Measurements from ENCODE around the gene P2RY1.
"Not testable (repeated sequence)": the region's sequence is repeated elsewhere in the genome, so short reads cannot be mapped to it uniquely, and the experiment has no call there.

The P2RY1 gene

DNA sequence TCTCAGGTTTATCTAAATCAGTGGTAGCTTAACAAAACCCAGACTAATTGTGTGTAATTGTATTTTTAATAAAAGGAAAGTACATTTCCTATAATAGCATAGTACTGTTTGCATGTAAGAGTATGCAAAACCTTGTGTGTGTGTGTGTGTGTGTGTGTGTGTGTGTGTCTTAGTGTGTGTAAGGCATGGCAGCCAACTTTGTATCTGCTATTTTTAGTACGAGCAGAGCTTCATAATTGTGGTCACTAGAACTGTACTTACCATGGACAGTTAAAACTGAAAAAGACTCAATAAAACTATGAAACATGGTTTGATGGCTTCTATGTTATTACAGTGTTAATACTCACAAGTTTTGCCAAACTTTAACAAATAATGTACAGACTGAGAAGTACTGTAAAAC lies 6.2 kb downstream of the P2RY1 start:
- no peak for DNase-seq

DNA sequence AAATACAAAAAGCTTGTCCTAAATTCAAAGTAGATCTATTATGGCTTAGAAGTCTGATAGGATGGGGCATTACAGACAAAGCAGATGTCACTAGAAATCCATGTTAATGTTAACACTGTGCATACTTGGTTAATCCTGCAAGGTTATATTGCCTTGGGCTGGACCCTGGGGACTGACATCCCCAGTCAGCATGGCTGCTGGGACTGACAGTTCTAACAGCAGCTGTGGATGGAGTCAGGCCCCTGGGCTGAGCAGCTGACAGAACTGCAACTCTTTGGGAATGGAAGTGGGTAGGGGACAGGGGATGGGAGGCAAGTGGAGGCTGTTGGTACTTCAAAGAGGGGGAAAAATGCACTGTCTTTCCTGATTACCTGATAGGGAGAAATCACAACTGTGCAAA lies 7.5 kb downstream of the P2RY1 start:
- DNase-seq, result no peak

DNA sequence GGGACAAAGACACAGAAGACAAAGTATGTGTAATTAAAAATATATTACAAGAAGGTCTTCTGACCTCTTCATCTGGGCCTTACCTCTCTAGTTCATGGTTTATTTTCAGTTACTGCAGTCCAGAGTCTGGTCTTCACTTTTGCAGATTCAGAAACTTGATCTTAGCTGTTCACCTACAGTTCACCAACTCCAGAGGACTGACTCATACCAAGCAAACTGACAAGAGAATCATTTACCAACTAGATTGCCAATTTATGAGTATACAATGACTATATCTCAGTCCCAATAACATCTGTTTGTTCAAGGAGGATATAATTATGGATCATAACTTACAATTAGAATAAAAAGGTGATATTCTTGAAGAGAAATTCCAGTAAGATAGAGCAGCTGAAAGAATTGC lies 9.0 kb downstream of the P2RY1 start:
- no peak for DNase-seq

DNA sequence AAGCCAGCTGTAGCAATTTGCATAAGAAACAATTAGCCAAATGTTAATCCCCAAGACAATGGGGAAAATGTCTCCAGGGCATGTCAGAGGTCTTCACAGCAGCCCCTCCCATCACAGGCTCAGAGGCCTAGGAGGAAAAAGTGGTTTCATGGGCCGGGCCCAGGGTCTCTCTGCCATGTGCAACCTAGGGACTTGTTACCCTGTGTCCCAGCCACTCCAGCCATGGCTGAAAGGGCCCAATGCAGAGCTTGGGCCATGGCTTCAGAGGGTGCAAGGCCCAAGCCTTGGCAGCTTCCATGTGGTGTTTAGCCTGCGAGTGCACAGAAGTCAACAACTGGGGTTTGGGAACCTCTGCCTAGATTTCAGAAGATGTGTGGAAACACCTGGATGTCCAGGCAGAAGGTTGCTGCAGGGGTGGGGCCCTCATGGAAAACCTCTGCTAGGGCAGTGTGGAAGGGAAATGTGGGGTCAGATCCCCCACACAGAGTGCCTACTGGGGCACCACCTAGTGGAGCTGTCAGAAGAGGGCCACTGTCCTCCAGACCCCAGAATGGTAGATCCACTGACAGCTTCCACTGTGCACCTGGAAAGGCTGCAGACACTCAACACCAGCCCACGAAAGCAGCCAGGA lies 11.8 kb downstream of the P2RY1 start:
- DNase-seq, result not testable (repeated sequence)

GRCh38 chr3:152847599-152847998 lies 12.7 kb downstream of the P2RY1 start:
- not testable (repeated sequence) for DNase-seq

DNA sequence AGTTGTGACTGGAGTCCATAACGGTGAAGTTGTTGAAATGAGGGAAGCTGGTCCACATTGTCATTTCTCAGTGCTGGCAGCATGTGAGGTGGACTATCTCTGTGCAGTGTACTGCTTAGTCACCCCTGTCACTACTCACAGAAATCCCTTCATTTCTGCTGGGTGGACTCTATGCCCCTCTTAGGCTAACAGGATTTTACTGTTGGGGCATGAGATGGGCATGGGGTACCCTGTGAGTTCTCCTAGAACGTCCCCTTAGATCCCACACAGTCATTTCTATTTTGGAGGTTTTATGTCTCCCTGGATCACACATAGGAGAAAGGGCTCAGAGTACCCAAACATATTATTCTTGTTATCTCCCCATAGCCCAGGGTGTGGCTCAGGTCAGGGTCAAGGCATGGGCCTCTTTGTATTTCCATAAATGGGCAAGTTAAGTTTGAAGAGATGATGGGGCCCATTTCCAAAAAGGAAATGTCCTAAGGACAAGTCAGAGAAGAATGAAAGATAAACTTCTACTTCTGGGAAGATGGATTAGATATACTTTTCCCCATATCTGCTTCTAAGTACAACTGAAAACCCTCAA lies 15.2 kb downstream of the P2RY1 start:
- DNase-seq, result no peak

GRCh38 chr3:152853196-152853595 lies 18.3 kb downstream of the P2RY1 start:
- DNase-seq, result no peak

DNA sequence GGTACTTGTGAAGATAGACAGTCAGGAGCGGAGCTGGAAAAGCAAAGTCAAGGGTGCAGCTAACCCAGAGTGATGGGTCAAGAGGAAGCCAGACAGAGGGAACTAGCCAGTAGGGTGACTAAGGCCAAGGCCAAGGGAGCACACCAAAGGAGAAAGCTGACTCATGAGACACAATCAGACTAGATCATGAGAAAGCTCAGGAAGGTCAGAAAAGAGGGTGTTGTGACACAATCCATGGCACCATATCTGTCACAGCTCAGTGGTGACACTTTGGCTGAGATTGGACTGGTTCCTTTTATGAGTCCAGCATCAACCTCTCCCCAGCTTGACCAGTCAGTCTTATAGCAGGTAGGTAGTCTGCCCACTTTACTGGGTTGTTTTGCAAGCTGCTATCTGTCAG lies 22.2 kb downstream of the P2RY1 start:
- DNase-seq, result no peak

GRCh38 chr3:152858170-152858800 lies 23.4 kb downstream of the P2RY1 start:
- no peak for DNase-seq

- no peak for DNase-seq
These were observed 25.8 kb downstream of the P2RY1 start for GRCh38 chr3:152860736-152861135.

- no peak for DNase-seq
These were observed 30.8 kb downstream of the P2RY1 start for GRCh38 chr3:152865668-152866245.

- DNase-seq, result no peak
These were observed 35.1 kb downstream of the P2RY1 start for GRCh38 chr3:152870027-152870426.

GRCh38 chr3:152873314-152873713 lies 38.4 kb downstream of the P2RY1 start:
- DNase-seq, result not testable (repeated sequence)

DNA sequence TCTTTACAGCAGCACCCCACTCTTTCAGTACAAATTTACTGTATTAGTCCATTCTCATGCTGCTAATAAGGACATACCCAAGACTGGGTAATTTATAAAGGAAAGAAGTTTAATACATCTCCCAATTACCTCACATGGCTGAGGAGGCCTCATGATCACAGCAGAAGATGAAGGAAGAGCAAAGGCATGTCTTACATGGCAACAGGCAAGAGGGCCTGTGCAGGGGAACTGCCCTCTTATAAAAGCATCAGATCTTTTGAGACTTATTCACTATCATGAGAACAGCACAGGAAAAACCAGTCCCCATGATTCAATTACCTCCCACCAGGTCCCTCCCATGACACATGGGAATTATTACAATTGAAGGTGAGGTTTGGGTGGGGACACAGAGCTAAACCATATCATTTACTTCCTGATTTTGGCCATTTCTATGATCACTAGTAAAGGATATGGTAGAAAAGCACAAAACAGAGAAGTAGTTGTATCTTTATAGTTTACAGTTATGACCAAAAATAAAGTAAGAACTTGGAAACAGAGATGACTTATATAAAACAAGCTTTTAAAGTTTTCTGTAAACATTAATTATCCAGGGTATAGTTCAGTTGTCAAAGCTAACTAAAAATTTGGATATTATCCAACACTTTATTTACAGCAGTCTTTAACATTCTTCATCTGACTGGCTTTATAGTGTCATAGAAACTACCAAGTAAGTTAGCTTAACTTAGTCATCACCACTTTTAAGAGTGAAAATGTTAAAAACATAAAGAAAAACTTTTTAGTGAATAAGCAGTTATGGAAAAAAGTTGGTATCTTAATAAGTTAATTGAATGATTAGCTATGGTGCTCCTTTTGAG lies 40.2 kb downstream of the P2RY1 start:
- no peak for DNase-seq

DNA sequence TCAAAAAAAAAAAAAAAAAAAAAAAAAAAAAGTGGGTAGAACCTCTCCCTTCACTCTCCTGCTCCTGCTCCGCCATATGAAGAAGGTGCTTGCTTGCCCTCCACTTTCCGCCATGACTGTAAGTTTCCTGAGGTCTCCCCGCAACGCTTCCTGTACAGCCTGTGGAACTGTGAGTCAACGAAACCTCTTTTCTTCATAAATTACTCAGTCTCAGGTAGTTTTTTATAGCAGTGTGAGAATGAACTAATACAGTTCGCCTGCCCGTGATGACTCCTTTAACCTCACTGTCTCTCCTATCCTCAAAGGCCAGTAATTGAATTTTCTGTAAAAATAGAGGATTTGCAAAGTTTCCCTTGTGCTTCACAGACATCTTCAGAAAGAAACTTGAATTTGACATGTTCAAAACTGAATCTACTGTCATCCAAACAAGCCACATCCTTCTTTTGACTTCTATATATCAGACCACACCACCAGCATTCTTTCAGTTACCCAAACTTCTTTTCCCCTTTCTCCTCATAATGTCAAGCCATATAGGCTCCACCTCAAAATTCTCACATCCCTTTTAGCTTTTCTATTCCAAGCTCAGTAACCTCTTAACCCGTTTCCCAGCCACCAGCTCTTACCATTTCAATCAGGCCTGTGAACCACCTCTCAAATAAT lies 44.3 kb downstream of the P2RY1 start:
- DNase-seq, result no peak

DNA sequence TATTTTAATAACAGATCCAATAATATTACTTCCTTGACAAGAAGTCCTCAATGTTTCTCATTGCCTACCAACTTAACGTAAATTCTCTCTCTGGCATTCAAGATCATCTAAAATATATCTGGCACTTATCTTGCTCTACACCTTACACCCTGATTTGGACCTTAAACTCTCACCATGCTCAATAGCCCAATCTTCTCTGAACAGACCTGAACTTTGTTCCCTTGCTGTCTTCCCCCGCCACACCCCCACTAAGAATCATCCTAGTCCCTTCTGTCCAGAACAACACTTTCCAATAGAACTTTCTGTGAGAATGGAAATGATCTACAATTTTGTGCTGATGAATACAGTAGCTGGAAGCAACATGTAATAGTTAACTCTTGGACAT lies 44.9 kb downstream of the P2RY1 start:
- DNase-seq, result no peak

DNA sequence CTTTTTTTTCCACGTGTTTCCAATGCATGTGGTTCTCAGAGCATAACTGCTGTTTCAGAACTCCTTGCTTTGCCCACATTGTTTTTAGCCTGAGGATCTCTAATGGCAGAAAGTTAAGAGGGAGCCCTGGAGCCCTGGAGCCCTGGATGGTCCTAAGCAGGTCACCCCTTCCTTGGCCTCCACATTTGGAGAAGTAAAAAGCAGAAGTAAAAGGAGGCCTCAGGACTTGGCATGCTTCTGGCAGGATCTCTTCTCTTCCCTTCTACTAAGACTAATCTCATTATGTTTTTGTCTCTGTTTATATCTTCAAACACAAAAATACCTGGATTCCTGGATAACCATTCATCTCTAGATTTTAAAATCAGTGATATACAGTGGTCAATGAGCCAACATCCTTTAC lies 50.1 kb downstream of the P2RY1 start:
- no peak for DNase-seq
